Fibroblast of lung (primary cell): ENCODE measurements around the gene ATPAF2. TPM values are rescaled to one million over a fixed set of nuclear protein-coding genes. Genes with fewer than 3 reads are reported as not detected.

Source experiments
- DNase-seq, 2 donors: peaks; one replicate each; pipeline versions ENCODE4 v3.0.0 to v3.0.0-alpha.2; 2010; ENCODE audit warnings: low read depth in 2 of 2
- H2AFZ ChIP-seq: 2 replicates; pipeline ENCODE4 v1.5.1; 2012; ENCODE audit warnings: low read length, control low read depth, inconsistent platforms
- H3K27ac ChIP-seq: 2 replicates; pipeline ENCODE4 v1.5.1; 2011; ENCODE audit warnings: low read length, control low read depth; ENCODE audit not compliant: insufficient read depth
- H3K27me3 ChIP-seq: 2 replicates; pipeline ENCODE4 v1.5.1; 2011; ENCODE audit warnings: mild to moderate bottlenecking, low read length; ENCODE audit not compliant: control insufficient read depth, insufficient read depth
- H3K36me3 ChIP-seq: 2 replicates; pipeline ENCODE4 v1.5.1; 2011; ENCODE audit warnings: low read length; ENCODE audit not compliant: control insufficient read depth, insufficient read depth
- H3K4me1 ChIP-seq: 2 replicates; pipeline ENCODE4 v1.5.1; 2011; ENCODE audit warnings: low read length; ENCODE audit not compliant: control insufficient read depth, insufficient read depth; ENCODE audit errors: extremely low read depth
- H3K4me2 ChIP-seq: 2 replicates; pipeline ENCODE4 v1.5.1; 2011; ENCODE audit warnings: low read length, control low read depth; ENCODE audit not compliant: insufficient read depth; ENCODE audit errors: extremely low read depth
- H3K4me3 ChIP-seq, 4 experiments: fragments of 200-600 bp in 1 of 4; sonication (generic) in 1 of 4; replicated peaks in 1 of 4; 2 replicates each; pipeline ENCODE4 v1.5.1; 2011 to 2016; ENCODE audit warnings: low read length in 4 of 4, low read depth in 3 of 4, mild to moderate bottlenecking in 3 of 4, control low read depth in 2 of 4, inconsistent platforms in 1 of 4, mixed read lengths in 1 of 4; ENCODE audit not compliant: insufficient read depth in 1 of 4; ENCODE audit errors: control extremely low read depth in 1 of 4
- H3K79me2 ChIP-seq: 2 replicates; pipeline ENCODE4 v1.5.1; 2012; ENCODE audit warnings: mild to moderate bottlenecking, low read length, inconsistent platforms; ENCODE audit not compliant: control insufficient read depth, insufficient read depth
- H3K9ac ChIP-seq: 2 replicates; pipeline ENCODE4 v1.5.1; 2011; ENCODE audit warnings: mild to moderate bottlenecking, low read length, control low read depth; ENCODE audit not compliant: insufficient read depth
- H3K9me3 ChIP-seq: 2 replicates; pipeline ENCODE4 v1.5.1; 2012; ENCODE audit warnings: low read depth, low read length; ENCODE audit not compliant: control insufficient read depth, insufficient read depth
- H4K20me1 ChIP-seq: 2 replicates; pipeline ENCODE4 v1.5.1; 2011; ENCODE audit warnings: low read length; ENCODE audit not compliant: control insufficient read depth, insufficient read depth; ENCODE audit errors: extremely low read depth
- EZH2 ChIP-seq: IDR thresholded peaks from 2 replicates; pipeline ENCODE4 v1.5.1; 2012; ENCODE audit warnings: low read length, control low read depth, mild to moderate bottlenecking; ENCODE audit errors: missing control alignments
- polyA plus RNA-seq, 2 donors: library from polyadenylated mRNA; depleted of rRNA in 1 of 2; stranded (reverse) in 1 of 2; unstranded in 1 of 2; fragments of >200 nt; gene quantifications; 2 replicates each; pipeline ENCODE4 v1.2.1, GENCODE V29; 2011 to 2012; ENCODE audit warnings: missing spikeins in 1 of 2
- total RNA-seq: library from RNA; depleted of rRNA; stranded (reverse); fragments of >200 nt; gene quantifications from 2 replicates; pipeline ENCODE4 v1.2.1, GENCODE V29; 2014
- TF ChIP-seq, protein P1 (sequence below), 2 donors: IDR thresholded peaks in 1 of 2; conservative IDR thresholded peaks in 1 of 2; 1 replicate in 1 of 2; 2 replicates in 1 of 2; pipeline ENCODE4 v1.5.1; 2011 to 2012; ENCODE audit warnings: low read length in 2 of 2, control low read depth in 1 of 2, inconsistent platforms in 1 of 2, low read depth in 1 of 2, mild to moderate bottlenecking in 1 of 2

The ATPAF2 gene
- total and polyA plus RNA-seq, 2 donors (not counting 1 experiment from before 2014, with no cell fraction given) = 11.6 to 12.6 TPM

DNA sequence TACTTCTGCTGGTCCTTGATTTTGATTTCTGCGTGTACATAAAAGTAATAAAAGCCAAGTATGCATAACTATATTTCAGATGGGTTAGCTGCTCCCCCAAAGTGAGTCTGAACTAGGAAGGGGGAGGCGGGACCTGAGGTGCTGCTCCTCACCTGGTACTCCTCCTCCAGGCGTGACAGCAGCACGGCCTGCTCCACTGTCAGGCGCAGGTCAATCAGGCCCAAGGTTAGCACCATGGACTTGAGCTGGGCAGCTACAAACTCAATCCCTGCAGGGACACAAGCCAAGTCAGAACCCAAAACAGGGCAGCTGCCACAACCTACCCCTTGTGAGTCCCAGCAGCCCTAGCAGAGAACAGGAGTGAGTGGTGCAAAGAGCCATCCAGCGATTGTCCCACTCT, 18.0 kb downstream of the ATPAF2 start:
- no peak overlapping the region for H3K27ac ChIP-seq
- H4K20me1 ChIP-seq = no peaks in the 10 kb centered on the region
- no peak overlapping the region for H2AFZ ChIP-seq
- H3K4me1 ChIP-seq = peaks cover 2% of the 10 kb centered on the region
- peaks cover 4% of the 10 kb centered on the region for H3K36me3 ChIP-seq
- no peaks in the 10 kb centered on the region for H3K27me3 ChIP-seq
- H3K4me3 ChIP-seq = no peak overlapping the region
- no peaks in the 10 kb centered on the region for H3K79me2 ChIP-seq
- TF ChIP-seq, protein P1, sequence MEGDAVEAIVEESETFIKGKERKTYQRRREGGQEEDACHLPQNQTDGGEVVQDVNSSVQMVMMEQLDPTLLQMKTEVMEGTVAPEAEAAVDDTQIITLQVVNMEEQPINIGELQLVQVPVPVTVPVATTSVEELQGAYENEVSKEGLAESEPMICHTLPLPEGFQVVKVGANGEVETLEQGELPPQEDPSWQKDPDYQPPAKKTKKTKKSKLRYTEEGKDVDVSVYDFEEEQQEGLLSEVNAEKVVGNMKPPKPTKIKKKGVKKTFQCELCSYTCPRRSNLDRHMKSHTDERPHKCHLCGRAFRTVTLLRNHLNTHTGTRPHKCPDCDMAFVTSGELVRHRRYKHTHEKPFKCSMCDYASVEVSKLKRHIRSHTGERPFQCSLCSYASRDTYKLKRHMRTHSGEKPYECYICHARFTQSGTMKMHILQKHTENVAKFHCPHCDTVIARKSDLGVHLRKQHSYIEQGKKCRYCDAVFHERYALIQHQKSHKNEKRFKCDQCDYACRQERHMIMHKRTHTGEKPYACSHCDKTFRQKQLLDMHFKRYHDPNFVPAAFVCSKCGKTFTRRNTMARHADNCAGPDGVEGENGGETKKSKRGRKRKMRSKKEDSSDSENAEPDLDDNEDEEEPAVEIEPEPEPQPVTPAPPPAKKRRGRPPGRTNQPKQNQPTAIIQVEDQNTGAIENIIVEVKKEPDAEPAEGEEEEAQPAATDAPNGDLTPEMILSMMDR (conservative IDR thresholded peaks at IDR 0.05 in 1 of 2, IDR thresholded peaks at IDR 0.05 in 1 of 2; ENCODE audit: low read depth in 1 of 2, low read length in 2 of 2) = no peak
- TF ChIP-seq EZH2 = no peak
- H3K9ac ChIP-seq = no peak overlapping the region
- H3K9me3 ChIP-seq = no peaks in the 10 kb centered on the region
- no peak for DNase-seq
- H3K4me2 ChIP-seq = no peak overlapping the region

DNA sequence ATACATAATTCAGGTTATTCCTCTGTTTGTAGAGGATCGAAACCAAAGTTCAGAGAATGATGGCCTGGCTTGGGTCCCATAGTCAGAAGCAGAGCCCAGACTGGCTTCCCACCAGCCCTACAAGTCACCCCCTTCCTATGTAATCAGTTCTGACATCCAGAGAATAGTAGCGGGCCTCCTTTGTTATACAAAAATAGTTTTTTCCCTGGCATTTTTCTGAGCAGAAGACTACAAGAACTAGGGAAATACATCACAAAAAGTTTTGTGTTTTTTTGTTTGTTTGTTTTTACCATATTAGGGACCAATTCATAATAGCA, 19.2 kb downstream of the ATPAF2 start:
- no peak for TF ChIP-seq EZH2
- TF ChIP-seq, protein P1 (conservative IDR thresholded peaks at IDR 0.05 in 1 of 2, IDR thresholded peaks at IDR 0.05 in 1 of 2; ENCODE audit: low read depth in 1 of 2, low read length in 2 of 2) = no peak

DNA sequence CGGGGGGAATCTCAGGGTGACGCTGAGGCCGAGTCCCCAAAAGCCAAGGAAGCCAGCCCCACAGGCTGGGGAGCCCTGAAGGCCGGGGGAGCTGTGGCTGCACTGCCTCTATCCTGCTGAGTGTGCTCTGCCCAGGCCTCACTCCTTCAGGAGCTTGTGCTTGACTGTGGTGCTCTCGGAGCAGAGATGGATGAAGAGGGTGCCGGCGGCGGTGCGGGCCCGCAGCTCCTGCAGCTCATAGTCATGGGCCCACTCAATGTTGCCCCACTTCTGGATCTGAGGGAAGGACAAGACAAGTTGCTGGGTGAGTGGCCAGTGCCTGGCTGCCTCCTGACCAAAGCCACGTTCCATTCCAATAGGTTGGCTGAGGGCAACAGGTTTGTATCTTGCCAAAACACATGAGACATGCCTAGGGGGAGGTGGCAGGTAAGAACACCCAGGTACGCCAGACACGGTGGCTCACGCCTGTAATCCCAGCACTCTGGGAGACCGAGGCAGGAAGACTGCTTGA, 20.5 kb downstream of the ATPAF2 start:
- no peak overlapping the region for H3K4me2 ChIP-seq
- H3K36me3 ChIP-seq = peaks cover 4% of the 10 kb centered on the region
- no peak for DNase-seq
- no peaks in the 10 kb centered on the region for H3K79me2 ChIP-seq
- H3K27me3 ChIP-seq = no peaks in the 10 kb centered on the region
- TF ChIP-seq, protein P1 (conservative IDR thresholded peaks at IDR 0.05 in 1 of 2, IDR thresholded peaks at IDR 0.05 in 1 of 2; ENCODE audit: low read depth in 1 of 2, low read length in 2 of 2) = no peak
- no peak for TF ChIP-seq EZH2
- no peak overlapping the region for H3K27ac ChIP-seq
- no peak overlapping the region for H3K4me3 ChIP-seq
- no peak overlapping the region for H2AFZ ChIP-seq
- H3K4me1 ChIP-seq = no peaks in the 10 kb centered on the region
- H3K9ac ChIP-seq = no peak overlapping the region
- H3K9me3 ChIP-seq = no peaks in the 10 kb centered on the region
- no peaks in the 10 kb centered on the region for H4K20me1 ChIP-seq

More for the DNA sequence above, 19.2 kb downstream of the ATPAF2 start:
- Histone ChIP-seq H3K9ac (no peak overlapping the region), H3K36me3 (peaks cover 4% of the 10 kb centered on the region), H3K9me3 (no peaks in the 10 kb centered on the region), H3K4me3 (no peak overlapping the region), H3K27ac (no peak overlapping the region), H2AFZ (no peak overlapping the region), H3K4me2 (no peak overlapping the region), H3K27me3 (no peaks in the 10 kb centered on the region), H3K4me1 (no peaks in the 10 kb centered on the region), H3K79me2 (no peaks in the 10 kb centered on the region), H4K20me1 (no peaks in the 10 kb centered on the region)
- DNase-seq = no peak
